ENCODE measurements around the gene MTMR12. TPM values are rescaled to one million over a fixed set of nuclear protein-coding genes. Genes with fewer than 3 reads are reported as not detected.
"Not testable (repeated sequence)": the region's sequence is repeated elsewhere in the genome, so short reads cannot be mapped to it uniquely, and the experiment has no call there.

Gene MTMR12
- polyA plus RNA-seq, 3 donors from 2014 or later: 17.2 to 30.5 (median 20.3) TPM

DNA sequence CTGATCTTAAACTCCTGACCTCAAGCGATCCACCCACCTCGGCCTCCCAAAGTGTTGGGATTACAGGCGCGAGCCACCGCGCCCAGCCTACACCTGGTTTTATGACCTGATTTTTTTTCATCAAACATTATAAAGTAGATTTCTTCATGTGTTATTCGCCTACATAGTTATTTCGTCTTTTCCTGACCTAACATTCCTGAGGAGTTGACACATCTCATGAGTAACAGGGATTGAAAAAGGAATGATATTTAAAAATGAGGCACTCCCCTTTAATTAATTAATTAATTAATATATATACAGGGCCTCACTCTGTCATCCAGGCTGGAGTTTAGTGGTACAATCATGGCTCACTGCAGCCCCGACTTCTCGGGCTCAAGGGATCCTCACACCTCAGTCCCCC, 20.2 kb upstream of the MTMR12 start:
- no peak overlapping the region for H3K4me3 Mint-ChIP-seq
- H3K9me3 Mint-ChIP-seq: no peaks in the 10 kb centered on the region
- H3K36me3 Mint-ChIP-seq: peaks cover 0 to under 1% (median 0%) of the 10 kb centered on the region in 3 donors
- DNase-seq: no peak
- peaks cover 0 to 2% (median 0%) of the 10 kb centered on the region in 3 donors for H3K27me3 Mint-ChIP-seq (ENCODE audit: low read depth in 3 of 3)
- peaks cover 2 to 5% of the 10 kb centered on the region in 2 donors for H3K4me1 Mint-ChIP-seq
- H3K27ac Mint-ChIP-seq: no peak overlapping the region

DNA sequence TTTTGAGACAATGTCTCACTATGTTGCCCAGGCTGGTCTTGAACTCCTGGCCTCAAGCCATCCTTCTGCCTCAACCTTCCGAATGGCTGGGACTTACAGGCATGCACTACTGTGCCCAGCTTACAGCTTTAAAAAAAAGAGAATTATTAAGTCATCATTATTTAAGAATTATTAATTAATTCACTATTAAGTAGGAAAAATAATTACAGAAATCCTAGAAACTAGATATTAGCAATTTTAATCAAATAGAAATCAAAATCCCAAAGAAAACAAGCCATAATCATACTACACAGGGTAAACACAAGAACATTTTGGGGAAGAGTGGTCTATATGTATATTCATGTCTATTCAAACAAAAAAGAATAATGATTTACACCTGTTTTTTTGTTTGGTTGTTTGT, 19.6 kb upstream of the MTMR12 start:
- H3K36me3 Mint-ChIP-seq: no peaks in the 10 kb centered on the region
- peaks cover 0 to 2% (median 0%) of the 10 kb centered on the region in 3 donors for H3K27me3 Mint-ChIP-seq (ENCODE audit: low read depth in 3 of 3)
- H3K4me3 Mint-ChIP-seq: no peak overlapping the region
- no peaks in the 10 kb centered on the region for H3K9me3 Mint-ChIP-seq
- DNase-seq: no peak
- peaks cover 2 to 5% of the 10 kb centered on the region in 2 donors for H3K4me1 Mint-ChIP-seq
- no peak overlapping the region for H3K27ac Mint-ChIP-seq

- peaks cover 2 to 5% of the 10 kb centered on the region in 2 donors for H3K4me1 Mint-ChIP-seq
- H3K27ac Mint-ChIP-seq: no peak overlapping the region
- no peaks in the 10 kb centered on the region for H3K36me3 Mint-ChIP-seq
- peaks cover 0 to 2% (median 0%) of the 10 kb centered on the region in 3 donors for H3K27me3 Mint-ChIP-seq (ENCODE audit: low read depth in 3 of 3)
- H3K9me3 Mint-ChIP-seq: no peaks in the 10 kb centered on the region
- no peak overlapping the region for H3K4me3 Mint-ChIP-seq
- no peak for DNase-seq
These were observed 19.2 kb upstream of the MTMR12 start for GRCh38 chr5:32331935-32332274.

DNA sequence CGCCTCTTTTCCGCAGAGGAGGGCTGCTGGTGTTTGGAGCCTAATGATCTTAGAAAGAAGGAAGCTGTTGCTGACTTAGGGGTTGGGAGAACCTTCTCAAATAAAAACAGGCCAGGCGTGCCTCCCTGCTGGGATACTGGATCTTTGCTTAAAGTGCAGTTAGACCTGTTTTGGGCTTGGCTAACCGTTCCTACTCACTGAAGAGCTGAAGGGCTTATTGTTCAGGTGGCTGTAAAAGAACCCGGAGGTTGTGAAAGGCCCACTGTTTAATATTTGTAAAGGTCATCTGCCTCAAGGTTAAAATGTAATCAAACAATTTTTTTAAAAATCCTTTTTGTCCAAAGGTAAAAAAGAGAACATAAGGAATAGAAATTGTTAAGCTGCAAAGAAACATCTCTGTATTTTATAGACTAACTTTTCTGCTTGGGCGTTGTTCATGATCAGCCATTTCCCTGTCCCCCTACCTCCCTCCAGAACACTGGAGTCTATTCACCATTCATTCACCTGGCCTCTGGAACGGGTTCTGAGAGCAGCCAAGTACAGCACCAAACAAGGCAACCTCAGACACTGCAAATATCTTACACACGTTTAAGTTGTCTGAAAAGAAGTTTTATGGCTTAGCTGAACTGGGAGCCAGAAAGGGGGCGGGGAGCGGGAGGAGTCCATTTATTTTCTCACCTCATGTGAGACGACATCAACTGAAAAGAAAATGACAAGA, 18.6 kb upstream of the MTMR12 start:
- no peak for DNase-seq
- Mint-ChIP-seq H3K4me3 (no peak overlapping the region), H3K4me1 (peaks cover 2 to 5% of the 10 kb centered on the region in 2 donors), H3K9me3 (no peaks in the 10 kb centered on the region), H3K27ac (no peak overlapping the region), H3K27me3 (ENCODE audit: low read depth in 3 of 3) (peaks cover 0 to 2% (median 0%) of the 10 kb centered on the region in 3 donors), H3K36me3 (no peaks in the 10 kb centered on the region)

GRCh38 chr5:32330126-32330971, 17.6 kb upstream of the MTMR12 start:
- Mint-ChIP-seq H3K27ac (no peak overlapping the region), H3K27me3 (ENCODE audit: low read depth in 3 of 3) (peaks cover 0 to 2% (median 0%) of the 10 kb centered on the region in 3 donors), H3K9me3 (no peaks in the 10 kb centered on the region), H3K4me1 (peaks cover 2 to 5% of the 10 kb centered on the region in 2 donors), H3K4me3 (no peak overlapping the region), H3K36me3 (no peaks in the 10 kb centered on the region)
- no peak for DNase-seq

GRCh38 chr5:32329395-32329834, 16.7 kb upstream of the MTMR12 start:
- peak overlapping the region in 2 of 6 donors; percentile 0 to 76 for H3K27ac Mint-ChIP-seq
- H3K36me3 Mint-ChIP-seq: no peaks in the 10 kb centered on the region
- H3K4me3 Mint-ChIP-seq: no peak overlapping the region
- H3K4me1 Mint-ChIP-seq: peaks cover 2 to 5% of the 10 kb centered on the region in 2 donors
- peaks cover 0 to 2% (median 0%) of the 10 kb centered on the region in 3 donors for H3K27me3 Mint-ChIP-seq (ENCODE audit: low read depth in 3 of 3)
- H3K9me3 Mint-ChIP-seq: no peaks in the 10 kb centered on the region
- DNase-seq: peak; percentile 47 to 65 (median 57)

DNA sequence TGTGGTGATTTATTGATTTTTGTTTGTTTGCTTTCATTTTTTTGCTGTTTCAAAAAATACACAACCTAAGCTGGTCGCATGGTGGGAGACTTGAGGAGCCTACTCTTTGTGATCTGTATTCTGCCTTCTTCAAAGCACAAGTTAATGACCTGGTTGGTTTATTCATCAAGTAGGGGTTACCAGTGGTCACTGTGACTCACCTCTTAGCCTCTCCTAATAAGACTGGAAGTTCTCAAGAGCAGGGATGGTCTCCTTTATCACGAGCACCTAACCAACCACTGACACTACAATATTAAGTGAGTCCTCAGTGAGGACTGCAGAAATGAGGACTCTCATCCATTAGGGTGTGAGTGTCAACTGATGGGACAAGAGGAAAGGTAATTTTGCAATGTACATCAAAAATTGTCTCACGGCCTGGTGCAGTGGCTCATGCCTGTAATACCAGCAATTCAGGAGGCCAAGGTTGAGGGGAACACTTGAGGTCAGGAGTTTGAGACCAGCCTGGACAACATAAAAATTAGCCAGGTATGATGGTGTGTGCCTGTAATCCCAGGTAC, 13.6 kb upstream of the MTMR12 start:
- Mint-ChIP-seq H3K27ac (no peak overlapping the region), H3K9me3 (peaks cover 3 to 8% (median 6%) of the 10 kb centered on the region in 6 donors), H3K36me3 (peaks cover 5 to 6% (median 5%) of the 10 kb centered on the region in 3 donors), H3K27me3 (ENCODE audit: low read depth in 3 of 3) (peaks cover 0 to 7% (median 2%) of the 10 kb centered on the region in 3 donors), H3K4me1 (peaks cover 2 to 5% of the 10 kb centered on the region in 2 donors), H3K4me3 (no peak overlapping the region)
- DNase-seq: no peak

DNA sequence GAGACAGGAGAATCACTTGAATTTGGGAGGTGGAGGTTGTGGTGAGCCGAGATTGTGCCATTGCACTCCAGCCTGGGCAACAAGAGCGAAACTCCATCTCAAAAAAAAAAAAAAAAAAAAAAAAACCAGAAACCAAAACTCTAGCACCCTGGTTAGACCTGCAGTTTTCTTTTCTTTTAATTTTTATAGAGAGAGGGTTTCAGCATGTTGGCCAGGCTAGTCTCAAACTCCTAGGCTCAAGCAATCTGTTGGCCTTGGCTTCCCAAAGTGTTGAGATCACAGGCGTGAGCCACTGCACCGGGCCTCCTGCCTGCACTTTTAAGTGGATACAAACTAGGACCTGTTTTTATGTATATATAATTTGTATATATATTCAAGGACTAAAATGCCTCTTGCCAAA, 12.9 kb upstream of the MTMR12 start:
- DNase-seq: no peak
- Mint-ChIP-seq H3K27ac (peak overlapping the region in 1 of 6 donors; percentile 40), H3K9me3 (peaks cover 3 to 8% (median 6%) of the 10 kb centered on the region in 6 donors), H3K4me3 (no peak overlapping the region), H3K36me3 (peaks cover 5 to 6% (median 5%) of the 10 kb centered on the region in 3 donors), H3K27me3 (ENCODE audit: low read depth in 3 of 3) (peaks cover 0 to 7% (median 2%) of the 10 kb centered on the region in 3 donors), H3K4me1 (peaks cover 2 to 5% of the 10 kb centered on the region in 2 donors)

GRCh38 chr5:32325062-32325461, 12.3 kb upstream of the MTMR12 start:
- DNase-seq: no peak
- Mint-ChIP-seq H3K4me1 (peaks cover 2 to 5% of the 10 kb centered on the region in 2 donors), H3K4me3 (no peak overlapping the region), H3K27me3 (ENCODE audit: low read depth in 3 of 3) (peaks cover 0 to 7% (median 2%) of the 10 kb centered on the region in 3 donors), H3K9me3 (peaks cover 3 to 8% (median 6%) of the 10 kb centered on the region in 6 donors), H3K27ac (no peak overlapping the region), H3K36me3 (peaks cover 5 to 6% (median 5%) of the 10 kb centered on the region in 3 donors)

- no peaks in the 10 kb centered on the region for H3K4me1 Mint-ChIP-seq
- no peak for DNase-seq
- peaks cover 5 to 6% (median 5%) of the 10 kb centered on the region in 3 donors for H3K36me3 Mint-ChIP-seq
- peaks cover 0 to 7% (median 2%) of the 10 kb centered on the region in 3 donors for H3K27me3 Mint-ChIP-seq (ENCODE audit: low read depth in 3 of 3)
- H3K9me3 Mint-ChIP-seq: peaks cover 3 to 8% (median 6%) of the 10 kb centered on the region in 6 donors
- H3K4me3 Mint-ChIP-seq: no peak overlapping the region
- H3K27ac Mint-ChIP-seq: no peak overlapping the region
These were observed 11.0 kb upstream of the MTMR12 start for GRCh38 chr5:32323741-32324140.

- Mint-ChIP-seq H3K27me3 (ENCODE audit: low read depth in 3 of 3) (peaks cover 0 to 9% (median 2%) of the 10 kb centered on the region in 3 donors), H3K9me3 (peaks cover 3 to 8% (median 6%) of the 10 kb centered on the region in 6 donors), H3K36me3 (peaks cover 5 to 6% (median 5%) of the 10 kb centered on the region in 3 donors), H3K27ac (no peak overlapping the region), H3K4me3 (no peak overlapping the region), H3K4me1 (no peaks in the 10 kb centered on the region)
- no peak for DNase-seq
These were observed 10.1 kb upstream of the MTMR12 start for GRCh38 chr5:32322882-32323281.

GRCh38 chr5:32321787-32322186, 9.0 kb upstream of the MTMR12 start:
- DNase-seq; H3K36me3 Mint-ChIP-seq; H3K27me3 Mint-ChIP-seq (ENCODE audit: low read depth in 3 of 3); H3K9me3 Mint-ChIP-seq; H3K4me3 Mint-ChIP-seq; H3K4me1 Mint-ChIP-seq: not testable (repeated sequence)
- peak overlapping the region in 1 of 6 donors; percentile 2 for H3K27ac Mint-ChIP-seq

GRCh38 chr5:32320576-32320975, 7.8 kb upstream of the MTMR12 start:
- Mint-ChIP-seq H3K27me3 (ENCODE audit: low read depth in 3 of 3) (peaks cover 0 to 9% (median 2%) of the 10 kb centered on the region in 3 donors), H3K27ac (no peak overlapping the region), H3K9me3 (peaks cover 3 to 8% (median 6%) of the 10 kb centered on the region in 6 donors), H3K4me3 (no peak overlapping the region), H3K36me3 (peaks cover 5 to 6% (median 5%) of the 10 kb centered on the region in 3 donors), H3K4me1 (no peaks in the 10 kb centered on the region)
- no peak for DNase-seq
